HepG2 (cell line): Measurements from ENCODE around the gene SOX12. TPM values are rescaled to one million over a fixed set of nuclear protein-coding genes. Genes with fewer than 3 reads are reported as not detected.

Source experiments
- AGO2 ChIP-seq: fragments of 200-400 bp; formaldehyde crosslinking; optimal IDR thresholded peaks from 2 replicates; pipeline ENCODE3; 2017; ENCODE audit warnings: mild to moderate bottlenecking, low read depth, low read length, moderate library complexity
- AKAP8 ChIP-seq: sonication (generic); formaldehyde crosslinking; IDR thresholded peaks from 2 replicates; pipeline ENCODE4 v1.5.1; 2020; ENCODE audit warnings: mild to moderate bottlenecking, missing genetic modification reagents
- ARHGAP35 ChIP-seq: sonication (generic); formaldehyde crosslinking; IDR thresholded peaks from 2 replicates; pipeline ENCODE4 v1.9.0; 2022; ENCODE audit warnings: mild to moderate bottlenecking, inconsistent platforms, moderate library complexity, missing genetic modification reagents, borderline replicate concordance
- BORCS8-MEF2B ChIP-seq: sonication (generic); formaldehyde crosslinking; IDR thresholded peaks from 2 replicates; pipeline ENCODE4 v1.8.0; 2022; ENCODE audit warnings: mild to moderate bottlenecking, missing genetic modification reagents
- DR1 ChIP-seq: sonication (generic); formaldehyde crosslinking; IDR thresholded peaks from 2 replicates; pipeline ENCODE4 v1.8.0; 2021; ENCODE audit warnings: mild to moderate bottlenecking, missing genetic modification reagents, inconsistent platforms
- HNF4G ChIP-seq, 2 experiments: sonication (generic) in 1 of 2; formaldehyde crosslinking in 1 of 2; IDR thresholded peaks; 2 replicates each; pipeline versions ENCODE4 v1.4.0 to v1.6.1; 2011 to 2020; ENCODE audit warnings: borderline replicate concordance in 2 of 2, low read depth in 2 of 2, mild to moderate bottlenecking in 2 of 2, low read length in 1 of 2, missing genetic modification reagents in 1 of 2, moderate library complexity in 1 of 2
- HNRNPLL ChIP-seq: fragments of 200-400 bp; formaldehyde crosslinking; IDR thresholded peaks from 2 replicates; pipeline ENCODE4 v1.6.1; 2017; ENCODE audit warnings: mild to moderate bottlenecking, low read depth, low read length; ENCODE audit not compliant: poor library complexity, severe bottlenecking
- NFE2L1 ChIP-seq: sonication (generic); formaldehyde crosslinking; IDR thresholded peaks from 2 replicates; pipeline ENCODE4 v1.4.0; 2020; ENCODE audit warnings: missing genetic modification reagents, mild to moderate bottlenecking, borderline replicate concordance
- NR1H2 ChIP-seq: sonication (generic); formaldehyde crosslinking; IDR thresholded peaks from 2 replicates; pipeline ENCODE4 v1.8.1; 2022; ENCODE audit warnings: low read depth, missing genetic modification reagents, borderline replicate concordance
- NR2F6 ChIP-seq, 2 experiments: IDR thresholded peaks; 2 replicates each; pipeline ENCODE4 v1.6.1; 2016; ENCODE audit warnings: antibody characterized with exemption in 1 of 2, mild to moderate bottlenecking in 1 of 2
- POLR2AphosphoS5 ChIP-seq: IDR thresholded peaks from 2 replicates; pipeline ENCODE4 v1.6.1; 2012; ENCODE audit warnings: low read depth, low read length
- SNAPC2 ChIP-seq: sonication (generic); formaldehyde crosslinking; IDR thresholded peaks from 2 replicates; pipeline ENCODE4 v1.8.1; 2022; ENCODE audit warnings: mild to moderate bottlenecking, missing genetic modification reagents
- SP5 ChIP-seq: IDR thresholded peaks from 2 replicates; pipeline ENCODE4 v1.6.1; 2016; ENCODE audit warnings: low read depth, borderline replicate concordance
- SRF ChIP-seq: IDR thresholded peaks from 2 replicates; pipeline ENCODE4 v1.6.1; 2011; ENCODE audit warnings: mild to moderate bottlenecking, low read depth, low read length, moderate library complexity
- SRSF9 ChIP-seq: fragments of 200-400 bp; formaldehyde crosslinking; IDR thresholded peaks from 2 replicates; pipeline ENCODE4 v1.6.1; 2018; ENCODE audit warnings: borderline replicate concordance, mild to moderate bottlenecking, low read depth, low read length; ENCODE audit not compliant: insufficient read depth, poor library complexity, severe bottlenecking
- SUZ12 ChIP-seq: fragments of 150-350 bp; IDR thresholded peaks from 2 replicates; pipeline ENCODE4 v1.6.1; 2014; ENCODE audit warnings: low read depth, low read length
- TERF1 ChIP-seq: sonication (generic); formaldehyde crosslinking; IDR thresholded peaks from 2 replicates; pipeline ENCODE4 v1.8.0; 2022; ENCODE audit warnings: mild to moderate bottlenecking, missing genetic modification reagents, moderate library complexity
- ZBTB10 ChIP-seq: sonication (generic); formaldehyde crosslinking; IDR thresholded peaks from 2 replicates; pipeline ENCODE4 v1.4.0; 2020; ENCODE audit warnings: missing genetic modification reagents, borderline replicate concordance
- ZGPAT ChIP-seq: IDR thresholded peaks from 2 replicates; pipeline ENCODE4 v1.6.1; 2016; ENCODE audit warnings: mild to moderate bottlenecking
- ZMYM3 ChIP-seq: sonication (generic); formaldehyde crosslinking; IDR thresholded peaks from 2 replicates; pipeline ENCODE4 v1.5.1; 2020; ENCODE audit warnings: mild to moderate bottlenecking, missing genetic modification reagents
- ZNF10 ChIP-seq: sonication (generic); formaldehyde crosslinking; IDR thresholded peaks from 2 replicates; pipeline ENCODE4 v1.4.0; 2020; ENCODE audit warnings: mild to moderate bottlenecking, low read depth, missing genetic modification reagents, borderline replicate concordance
- polyA plus RNA-seq, 8 experiments: library from polyadenylated mRNA; depleted of rRNA in 3 of 8; stranded (reverse) in 7 of 8; unstranded in 1 of 8; fragments of >200 nt; fragmentation: Illumina TruSeq in 4 of 8; extraction: Trizol in 4 of 8; gene quantifications; 2 replicates each; pipeline versions ENCODE4 v1.2.1 to v1.2.3, GENCODE V29; 2011 to 2016; ENCODE audit warnings: low read depth in 4 of 8, missing spikeins in 1 of 8, mixed read lengths in 1 of 8; ENCODE audit not compliant: insufficient read depth in 1 of 8
- total RNA-seq, 5 experiments: library from RNA; depleted of rRNA; stranded (reverse); fragments of >200 nt; fragmentation: Illumina TruSeq; extraction: Trizol; gene quantifications; 2 replicates each; pipeline ENCODE4 v1.2.3, GENCODE V29; 2016; ENCODE audit warnings: low read depth in 1 of 5
- TF ChIP-seq, protein P1 (sequence below): sonication (generic); formaldehyde crosslinking; IDR thresholded peaks from 2 replicates; pipeline ENCODE4 v1.5.0; 2020; ENCODE audit warnings: mild to moderate bottlenecking, missing genetic modification reagents

Gene SOX12
- total and polyA plus RNA-seq, 2 of the 13 experiments (the other 11 are each of a cell fraction or from before 2014, with no cell fraction given) = 10.0 to 18.7 TPM

DNA sequence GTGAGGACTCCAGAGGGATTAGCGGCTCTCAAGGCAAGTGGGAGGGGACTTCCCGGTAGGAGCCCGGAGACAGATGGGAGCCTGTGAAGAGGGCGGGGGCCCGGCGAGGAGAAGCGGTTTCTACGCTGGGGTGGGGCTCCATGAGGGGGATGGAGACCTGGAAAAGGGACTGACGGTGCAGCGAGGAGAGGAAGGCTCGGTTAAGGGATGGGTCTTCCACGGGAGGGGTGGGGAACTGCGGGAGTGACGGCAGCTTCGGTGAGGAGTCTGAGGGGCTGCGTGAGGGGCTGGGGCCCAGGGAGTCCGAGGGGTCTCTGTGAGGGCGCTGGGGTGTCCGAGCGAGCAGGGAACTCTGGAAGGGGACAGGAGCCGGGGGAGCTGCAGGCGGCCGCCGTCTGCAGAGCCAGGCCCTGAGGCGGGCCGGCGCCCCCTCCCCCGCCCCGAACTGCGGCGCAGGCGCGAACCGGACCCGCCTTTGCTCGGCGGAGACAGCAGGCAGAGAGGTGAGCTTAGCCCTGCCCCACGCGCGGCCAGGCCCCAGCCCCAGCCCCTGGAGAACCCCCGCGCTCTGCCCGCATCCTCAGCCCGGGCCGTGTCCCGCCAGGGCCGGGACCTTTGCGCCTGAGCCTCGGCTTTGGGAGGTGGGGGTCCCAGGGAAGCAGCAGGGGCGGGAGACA, 21.4 kb downstream of the SOX12 start, which contains the start of gene NRSN2 (continued):
- TF ChIP-seq HNF4G (IDR thresholded peaks at IDR 0.05; ENCODE audit: borderline replicate concordance, low read depth, low read length) (no peak), HNF4G (CRISPR knock-in tag; IDR thresholded peaks at IDR 0.05; ENCODE audit: borderline replicate concordance, low read depth) (no peak), ZNF10 (CRISPR knock-in tag) (no peak), ARHGAP35 (CRISPR knock-in tag) (no peak), ZMYM3 (CRISPR knock-in tag) (no peak), HNRNPLL (peak; percentile 53), NFE2L1 (no peak), SRSF9 (no peak), NR2F6 (IDR thresholded peaks at IDR 0.05) (no peak), NR2F6 (CRISPR knock-in tag; IDR thresholded peaks at IDR 0.05) (no peak; the same call in 1 of the 2 replicates), AGO2 (peak; percentile 62), POLR2AphosphoS5 (peak; percentile 58; the same call in 1 of the 2 replicates), ZGPAT (peak; percentile 18; the same call in 1 of the 2 replicates), ZBTB10 (CRISPR knock-in tag) (no peak), NR1H2 (CRISPR knock-in tag) (0 out of 2 replicates have a peak, but pooled peaks have one; percentile 46), SP5 (peak; percentile 58; the same call in 1 of the 2 replicates), DR1 (CRISPR knock-in tag) (no peak; the same call in none of the 2 replicates), SUZ12 (no peak), TERF1 (0 out of 2 replicates have a peak, but pooled peaks have one; percentile 75), AKAP8 (no peak), SRF (no peak), SNAPC2 (CRISPR knock-in tag) (0 out of 2 replicates have a peak, but pooled peaks have one; percentile 60), BORCS8-MEF2B (CRISPR knock-in tag) (peak; percentile 8; the same call in 1 of the 2 replicates)
- TF ChIP-seq, protein P1, sequence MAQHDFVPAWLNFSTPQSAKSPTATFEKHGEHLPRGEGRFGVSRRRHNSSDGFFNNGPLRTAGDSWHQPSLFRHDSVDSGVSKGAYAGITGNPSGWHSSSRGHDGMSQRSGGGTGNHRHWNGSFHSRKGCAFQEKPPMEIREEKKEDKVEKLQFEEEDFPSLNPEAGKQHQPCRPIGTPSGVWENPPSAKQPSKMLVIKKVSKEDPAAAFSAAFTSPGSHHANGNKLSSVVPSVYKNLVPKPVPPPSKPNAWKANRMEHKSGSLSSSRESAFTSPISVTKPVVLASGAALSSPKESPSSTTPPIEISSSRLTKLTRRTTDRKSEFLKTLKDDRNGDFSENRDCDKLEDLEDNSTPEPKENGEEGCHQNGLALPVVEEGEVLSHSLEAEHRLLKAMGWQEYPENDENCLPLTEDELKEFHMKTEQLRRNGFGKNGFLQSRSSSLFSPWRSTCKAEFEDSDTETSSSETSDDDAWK = no peak
